DOHH2 (cell line): ENCODE results near the gene AGR2.

Experiments used
- CTCF ChIP-seq: fragments of 200-600 bp; sonication (generic); IDR thresholded peaks from one replicate; pipeline ENCODE4 v1.5.1; 2014; ENCODE audit warnings: antibody characterized with exemption, mild to moderate bottlenecking, low read depth, low read length; ENCODE audit not compliant: poor library complexity, severe bottlenecking
- EZH2phosphoT487 ChIP-seq: fragments of 200-600 bp; sonication (generic); IDR thresholded peaks from 2 replicates; pipeline ENCODE4 v1.6.1; 2017; ENCODE audit warnings: borderline replicate concordance, mild to moderate bottlenecking, antibody characterized with exemption, low read length, moderate library complexity, mixed read lengths

- TF ChIP-seq CTCF (no peak), EZH2phosphoT487 (no peak)
These were observed 62.3 kb downstream of the AGR2 start for GRCh38 chr7:16742547-16742946.
